ENCODE data around the gene LYAR.
A peak's percentile ranks its signal among the peaks of the same experiment; 100 is the strongest.
"Not testable (repeated sequence)": the region's sequence is repeated elsewhere in the genome, so short reads cannot be mapped to it uniquely, and the experiment has no call there.

Gene LYAR

DNA sequence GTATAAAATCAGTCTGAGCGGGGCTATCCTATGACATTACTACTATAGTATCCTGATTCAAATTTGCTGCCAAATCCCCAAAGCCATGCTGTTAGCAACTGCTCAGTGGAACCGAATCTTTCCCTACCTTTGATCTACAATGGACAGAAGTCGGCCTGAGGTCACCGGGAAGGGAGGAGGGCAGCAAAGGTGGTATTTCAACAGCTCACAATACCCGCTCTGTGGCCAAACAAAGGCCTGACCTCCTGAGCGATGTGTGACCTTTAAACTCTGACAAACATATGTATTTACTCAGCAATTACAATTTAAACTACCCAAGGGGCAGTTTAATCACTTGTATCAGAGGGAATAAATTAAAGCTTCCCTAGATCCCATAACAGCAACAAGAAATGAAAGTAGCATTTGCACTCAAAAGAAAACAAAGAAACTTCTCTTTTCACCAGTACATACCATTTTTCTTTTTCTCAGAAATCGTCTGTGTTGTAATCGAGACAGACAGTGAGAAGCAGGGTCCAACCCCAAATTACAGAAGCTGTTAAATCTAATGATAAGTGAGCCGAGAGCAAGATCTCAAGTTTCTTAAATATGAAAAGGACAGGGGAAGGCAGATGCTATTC is 30.4 kb downstream of the LYAR start:
- no peak for DNase-seq

DNA sequence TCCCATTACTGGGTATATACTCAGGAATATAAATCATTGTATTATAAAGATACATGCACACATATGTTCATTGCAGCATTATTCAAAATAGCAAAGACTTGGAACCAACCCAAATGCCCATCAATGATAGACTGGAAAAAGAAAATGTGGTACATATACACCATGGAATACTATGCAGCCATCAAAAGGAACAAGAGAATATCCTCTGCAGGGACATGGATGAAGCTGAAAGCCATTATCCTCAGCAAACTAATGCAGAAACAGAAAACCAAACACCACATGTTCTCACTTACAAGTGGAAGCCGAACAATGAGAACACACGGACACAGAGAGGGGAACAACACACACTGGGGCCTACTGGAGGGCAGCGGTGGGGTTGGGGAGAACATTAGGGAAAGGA is 32.2 kb downstream of the LYAR start:
- DNase-seq = not testable (repeated sequence)

DNA sequence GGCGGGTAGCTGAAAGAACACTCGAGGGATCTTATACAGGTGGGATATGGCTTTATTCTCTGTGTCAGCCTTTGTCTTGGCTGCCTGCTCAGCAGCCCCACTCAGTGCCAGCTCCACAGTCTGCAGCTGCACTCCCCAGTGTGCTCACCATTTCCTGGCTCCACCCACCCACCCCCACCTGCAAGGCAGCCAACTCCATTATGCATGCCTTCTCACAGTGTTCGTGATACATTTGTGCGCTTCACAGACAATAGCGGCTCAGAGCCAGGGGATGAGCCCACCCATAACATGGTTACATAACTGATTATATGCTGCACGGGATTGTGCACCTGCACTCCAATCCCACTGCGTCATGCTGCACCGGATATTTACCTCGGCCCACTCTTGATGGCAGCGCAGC is 33.2 kb downstream of the LYAR start:
- no peak for DNase-seq

DNA sequence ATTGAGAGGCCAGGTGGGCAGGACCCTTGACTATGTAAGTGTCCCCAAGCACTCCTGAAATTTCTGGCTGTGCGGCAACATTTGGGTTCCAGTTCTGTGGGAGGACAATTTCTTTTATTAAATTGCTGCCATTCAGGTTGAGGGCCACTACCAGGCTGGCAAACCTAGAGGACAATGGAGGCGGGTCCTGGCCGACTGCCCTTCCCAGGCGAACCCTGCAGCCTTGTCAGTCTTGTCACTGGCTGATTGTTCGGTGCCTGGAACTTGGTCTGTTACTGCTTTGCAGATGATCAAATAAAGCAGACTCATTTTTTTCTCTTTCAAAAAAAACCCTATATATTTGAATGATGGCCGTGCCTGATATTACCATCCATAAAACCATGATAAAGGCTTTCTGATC is 35.3 kb downstream of the LYAR start:
- DNase-seq = no peak

DNA sequence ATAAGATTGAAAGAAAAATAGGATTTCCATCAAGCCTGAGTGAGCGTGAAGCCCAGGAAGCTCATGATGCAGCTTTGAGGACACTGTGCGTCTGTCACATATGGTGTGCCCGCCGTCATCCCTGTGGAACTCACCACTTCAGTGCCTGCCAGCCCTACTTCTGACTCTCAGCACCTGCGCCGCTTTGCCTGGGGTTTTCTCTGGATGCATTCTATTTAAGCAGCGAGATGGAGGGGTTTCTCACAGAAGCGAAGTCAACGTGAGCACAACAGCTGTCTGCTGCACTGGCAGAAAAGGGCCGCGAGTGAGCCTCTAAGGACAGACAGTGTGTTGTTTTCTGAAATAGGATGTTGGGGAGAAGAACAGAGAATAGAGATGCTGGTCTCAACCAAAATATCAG is 35.8 kb downstream of the LYAR start:
- no peak for DNase-seq

DNA sequence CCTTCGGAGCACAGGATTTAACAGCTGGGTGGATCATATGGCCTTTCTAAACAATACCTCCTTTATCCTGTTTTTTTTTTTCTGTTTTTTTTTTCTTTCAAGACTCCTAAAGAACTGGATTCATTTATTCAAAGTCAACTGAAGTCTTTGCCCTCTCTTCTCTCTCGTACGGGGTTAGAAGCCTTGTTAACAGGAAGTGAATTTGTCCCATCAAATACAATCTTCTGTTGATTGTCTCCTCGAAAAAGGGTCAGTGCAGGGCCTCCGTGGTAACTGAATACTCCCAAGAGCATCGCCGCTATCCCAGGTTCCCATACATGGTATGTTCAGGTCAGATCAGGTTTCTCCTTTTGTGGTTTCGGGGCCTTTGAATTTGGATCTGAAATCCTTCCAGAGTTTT is 40.1 kb downstream of the LYAR start:
- no peak for DNase-seq

DNA sequence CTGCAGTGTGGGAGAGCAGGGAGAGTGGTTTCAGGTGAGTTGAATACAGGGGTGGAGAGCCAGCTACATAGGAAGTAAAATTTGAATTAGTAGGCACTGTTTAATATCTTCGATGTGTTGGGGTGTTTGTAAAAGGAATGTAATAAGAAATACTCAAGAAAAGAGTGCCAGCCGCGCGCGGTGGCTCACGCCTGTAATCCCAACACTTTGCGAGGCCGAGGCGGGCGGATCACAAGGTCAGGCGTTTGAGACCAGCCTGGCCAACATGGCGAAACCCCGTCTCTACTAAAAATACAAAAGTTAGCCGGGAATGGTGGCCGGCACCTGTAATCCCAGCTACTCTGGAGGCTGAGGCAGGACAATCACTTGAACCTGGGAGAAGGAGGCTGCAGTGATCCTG is 40.6 kb downstream of the LYAR start:
- DNase-seq = not testable (repeated sequence)

DNA sequence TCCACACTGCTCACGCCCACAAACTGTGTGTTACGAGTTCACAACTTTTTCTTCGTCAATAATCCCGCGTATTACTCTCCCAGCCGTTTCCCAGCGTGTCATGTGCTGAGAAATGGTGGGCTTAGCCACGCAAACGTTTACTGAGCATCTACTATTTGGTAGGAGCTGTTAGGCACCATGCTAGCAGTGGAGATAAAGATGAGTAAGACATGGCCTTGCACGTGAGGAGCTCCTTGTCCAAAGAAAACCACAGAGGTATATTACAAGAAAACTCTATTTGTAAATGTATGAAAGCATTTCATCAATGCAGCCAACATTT is 41.1 kb downstream of the LYAR start:
- DNase-seq = no peak

DNA sequence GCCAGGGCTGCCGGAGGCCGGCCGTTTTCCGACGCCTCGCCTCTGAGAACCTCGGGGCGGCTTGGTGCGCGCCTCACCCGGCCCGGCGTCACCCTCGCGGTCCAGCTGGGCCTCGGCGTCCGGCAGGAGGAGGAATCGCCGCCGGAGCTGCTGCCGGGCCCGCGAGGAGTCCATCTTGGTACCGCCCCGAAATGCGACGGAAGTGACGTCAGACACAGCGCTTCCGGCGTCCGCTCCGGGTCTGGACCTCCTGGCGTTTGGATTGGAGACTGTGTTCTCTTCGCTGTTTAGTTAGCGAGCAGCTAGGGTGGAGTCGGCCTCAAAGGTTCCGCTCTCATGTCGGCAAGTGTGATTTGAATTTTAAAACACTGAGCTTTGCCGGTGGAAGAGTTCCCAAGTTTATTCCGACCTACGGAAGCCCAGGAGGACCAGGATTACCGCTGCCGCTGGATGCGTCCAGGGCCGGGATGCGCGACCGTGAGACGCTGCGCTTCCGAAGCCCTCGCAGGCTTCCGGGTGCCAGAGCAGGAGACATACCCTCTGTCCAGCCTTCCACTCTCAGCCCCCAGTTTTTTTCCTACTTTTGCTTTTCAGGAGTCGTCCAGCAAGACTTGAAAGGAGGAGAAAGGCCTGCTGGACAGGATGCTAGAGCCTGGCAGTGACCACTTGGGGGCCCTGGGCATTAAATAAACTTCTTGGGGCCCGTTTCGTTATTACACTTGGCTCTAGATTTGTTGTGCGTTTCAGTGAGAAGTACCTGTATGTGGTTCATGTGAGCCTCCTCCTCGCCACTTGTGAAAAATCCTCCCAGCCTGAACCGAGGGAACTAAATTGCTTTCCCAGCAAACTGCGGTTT is 41.7 kb downstream of the LYAR start, which contains the start of gene TMEM128:
TSS of gene TMEM128 (minus strand) at position 195 of the 856 bp plus-strand sequence. CDS start at position 174, 21 bp downstream.
- DNase-seq = peak; percentile 91

DNA sequence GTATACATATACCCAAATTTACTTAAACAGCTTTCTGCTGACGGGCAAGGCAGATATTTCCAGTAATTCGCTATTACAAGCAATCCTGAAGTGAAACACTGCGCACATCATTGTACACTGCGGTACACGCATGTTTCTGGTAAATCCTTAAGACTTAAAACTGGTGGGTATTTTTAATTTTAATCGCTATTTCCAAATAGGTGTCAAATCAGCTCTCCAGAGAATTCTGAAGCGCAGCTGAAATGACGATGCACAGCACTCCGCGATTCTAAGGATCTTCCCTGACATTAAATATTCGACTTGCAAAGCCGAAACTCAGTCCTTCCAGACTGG is 42.3 kb downstream of the LYAR start:
- no peak for DNase-seq

DNA sequence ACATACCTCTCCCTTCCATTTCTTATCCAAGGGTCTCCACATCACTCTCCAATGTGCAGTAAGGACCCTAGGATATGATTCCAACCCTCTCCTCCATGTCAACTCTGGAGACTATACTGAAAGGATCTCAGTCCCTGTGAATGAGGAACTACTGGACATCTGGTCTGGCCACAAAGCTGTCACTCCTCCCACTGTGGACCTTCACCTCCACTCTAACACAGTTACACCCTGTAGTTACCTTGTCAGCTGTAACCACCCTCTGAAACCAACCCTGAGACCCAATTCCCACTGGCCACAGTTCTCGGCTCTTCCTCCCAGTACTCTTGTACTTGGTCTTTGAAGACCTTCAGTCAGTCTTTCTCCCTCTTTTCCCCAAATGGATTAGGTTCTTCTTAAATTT is 44.8 kb downstream of the LYAR start:
- no peak for DNase-seq

DNA sequence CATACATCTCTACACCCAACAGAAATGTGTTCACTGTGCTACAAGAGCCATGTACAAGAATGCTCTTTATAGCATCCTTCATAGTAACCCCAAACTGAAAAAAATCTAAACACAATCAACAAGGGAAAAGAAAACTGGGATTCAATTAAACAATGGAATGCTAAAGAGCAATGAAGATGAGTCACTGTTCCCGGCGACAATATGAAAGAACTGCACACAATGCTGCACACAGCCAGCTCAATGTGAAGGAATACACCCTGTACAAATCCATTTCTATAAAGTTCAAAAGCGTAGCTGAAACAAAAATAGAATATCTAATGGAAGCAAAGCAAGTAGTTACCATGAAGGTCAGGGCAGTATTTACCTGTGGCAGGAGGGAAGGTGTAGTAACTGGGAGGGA is 50.4 kb downstream of the LYAR start:
- not testable (repeated sequence) for DNase-seq

DNA sequence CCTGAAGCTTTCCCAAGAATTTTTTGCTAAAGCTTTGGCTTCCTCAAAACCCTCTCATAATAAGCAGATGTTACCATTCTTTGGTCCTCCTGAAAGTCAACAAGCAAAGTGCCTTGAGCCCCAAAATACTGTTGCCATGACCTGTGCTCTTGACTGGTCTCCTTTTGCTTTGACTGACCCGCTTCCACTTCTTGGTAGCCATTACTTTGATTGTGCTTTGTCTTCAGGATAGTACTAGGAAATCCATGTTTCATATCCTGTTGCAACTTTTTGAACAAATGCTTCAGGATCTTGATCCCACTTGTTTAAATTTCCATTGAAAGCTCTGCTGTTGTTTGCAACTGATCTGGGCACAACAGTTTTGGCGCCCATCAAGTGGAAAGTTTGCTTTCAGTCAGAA is 56.3 kb downstream of the LYAR start:
- no peak for DNase-seq

DNA sequence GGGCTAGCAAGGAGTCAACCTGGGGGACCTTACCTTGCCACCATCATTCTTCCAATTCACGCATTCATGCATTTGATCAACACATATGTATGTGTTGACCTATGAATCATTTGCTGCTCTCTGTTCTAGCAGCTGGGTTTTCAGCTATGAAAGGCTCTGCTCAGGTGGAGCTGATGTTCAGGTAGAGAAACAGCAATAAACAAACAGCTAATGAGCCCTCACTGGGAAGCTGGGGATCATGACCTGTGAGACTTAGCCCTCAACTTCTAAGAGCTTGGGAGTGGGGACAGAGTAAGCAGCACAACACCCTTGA is 61.6 kb downstream of the LYAR start:
- DNase-seq = no peak

DNA sequence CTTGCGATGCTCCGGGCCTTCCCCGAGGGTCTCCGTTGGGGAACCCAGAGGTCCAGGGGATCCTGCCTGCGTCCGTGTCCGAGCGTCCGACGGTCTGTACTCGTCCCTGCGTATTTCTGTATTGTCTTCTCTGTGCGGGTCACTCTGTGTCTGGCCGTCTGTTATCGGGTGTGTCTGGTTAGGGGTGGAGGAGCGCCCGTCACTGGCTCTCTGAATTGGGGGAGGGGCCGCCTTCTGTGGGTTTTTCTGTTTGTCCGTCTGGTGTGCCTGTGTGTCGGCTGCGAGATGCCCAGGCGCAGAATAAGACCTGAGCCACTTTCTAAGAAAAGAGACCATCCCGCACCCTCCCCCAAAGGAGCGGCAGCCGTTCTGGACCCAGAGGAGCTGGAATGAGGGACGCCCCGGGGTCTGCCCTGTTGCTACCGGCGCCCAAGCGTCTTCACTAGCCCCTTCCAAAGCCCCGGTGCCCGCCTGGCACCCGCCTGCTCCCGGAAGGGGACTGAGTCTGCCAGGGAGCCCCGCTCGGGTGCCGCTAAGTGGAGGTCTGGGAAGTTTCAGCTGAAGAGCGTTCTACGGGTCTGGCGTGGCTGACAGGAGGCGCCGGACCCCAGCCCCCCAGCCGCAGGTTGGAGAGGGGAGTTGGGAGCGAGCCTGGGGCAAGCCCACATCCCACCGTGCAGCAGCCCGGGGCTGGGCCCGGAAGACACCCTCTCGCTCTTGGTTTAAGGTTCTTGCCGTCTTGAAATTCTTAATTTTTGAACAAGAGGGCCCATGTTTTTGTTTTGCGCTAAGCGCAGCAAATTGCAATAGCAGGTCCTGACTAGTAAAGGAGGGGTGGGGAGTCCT is 62.2 kb downstream of the LYAR start:
- no peak for DNase-seq

DNA sequence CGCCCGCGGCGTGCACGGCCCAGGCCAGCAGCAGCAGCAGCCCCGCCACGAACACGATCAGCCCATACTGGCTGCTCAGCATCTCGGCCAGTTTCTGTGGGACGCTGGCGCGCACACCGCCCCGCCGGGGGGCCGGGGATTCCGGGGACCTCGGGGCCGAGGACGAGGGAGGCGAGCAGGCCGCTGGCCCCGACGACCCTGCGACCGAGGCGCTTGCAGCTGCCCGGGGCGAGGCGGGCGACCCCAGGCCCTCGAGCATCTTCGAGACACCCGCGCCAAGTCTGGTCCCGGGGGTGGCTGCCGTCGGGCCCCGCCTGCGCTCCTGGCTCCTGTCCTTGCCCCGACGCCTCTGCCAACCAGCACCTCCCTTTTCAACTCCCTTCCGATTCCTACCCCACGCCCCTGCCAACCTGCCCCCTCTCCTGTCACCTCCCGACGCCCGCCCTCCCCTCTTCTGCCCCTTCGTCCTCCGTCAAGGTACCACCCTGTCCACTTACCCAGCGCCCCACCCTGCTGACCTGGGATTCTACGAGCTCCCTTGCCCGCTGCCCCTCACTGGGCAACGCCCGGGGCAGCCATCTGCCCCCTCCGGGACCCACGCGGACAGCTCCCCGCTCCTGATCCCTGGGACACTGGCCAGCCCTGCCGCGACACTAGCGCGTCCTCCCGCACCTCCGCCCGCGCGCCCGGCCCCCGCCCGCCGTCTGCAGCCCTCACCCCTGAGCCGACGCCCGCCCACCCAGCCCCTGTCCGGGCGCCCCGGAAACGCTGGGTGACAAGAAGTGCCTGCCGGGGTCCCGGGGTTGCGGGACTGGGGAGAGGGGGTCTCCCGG is 63.1 kb downstream of the LYAR start, which contains the start of gene OTOP1:
TSS of gene OTOP1 (minus strand) at position 324 of the 833 bp plus-strand sequence. CDS start at position 259, 65 bp downstream.
- no peak for DNase-seq

DNA sequence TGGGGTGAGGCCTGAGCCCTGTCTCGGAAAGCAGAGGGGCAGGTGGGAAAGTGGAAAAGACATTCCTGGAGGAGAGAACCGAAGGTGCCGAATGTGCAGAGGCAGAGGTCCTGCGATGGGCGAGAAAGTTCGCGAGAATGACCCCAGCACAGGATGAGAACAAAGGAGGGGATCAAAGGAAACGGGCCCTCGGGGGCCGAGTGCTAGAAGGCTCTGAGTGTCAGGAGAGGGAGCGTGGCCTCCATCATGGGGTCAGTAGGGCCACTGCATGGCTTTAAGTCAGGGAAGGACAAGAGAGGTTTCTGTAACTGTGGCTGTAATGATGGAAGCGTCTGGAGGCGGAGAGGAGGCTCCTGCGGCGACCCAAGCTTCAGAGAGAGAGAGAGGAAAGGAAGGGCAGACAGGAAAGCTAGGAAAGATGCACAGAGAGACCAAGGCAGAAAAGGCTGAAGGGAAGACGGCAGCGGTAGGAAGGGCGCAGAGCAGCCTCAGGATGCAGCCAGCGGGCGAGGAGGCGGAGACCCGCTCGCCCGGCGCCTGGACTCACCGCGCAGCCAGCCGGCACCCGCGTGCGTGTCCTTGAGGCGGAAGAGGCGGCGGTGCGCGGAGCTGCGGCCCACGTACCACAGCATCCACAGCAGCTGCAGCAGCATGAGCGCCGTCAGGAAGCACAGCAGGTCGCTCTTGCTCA is 63.9 kb downstream of the LYAR start:
- DNase-seq = no peak

Measured in stimulated activated CD4-positive, alpha-beta T cell treated with anti-CD3 and anti-CD28 coated beads, Interleukin-4, amount 100 ng/mL, for 1 hour (primary cell).